Gastrocnemius medialis (tissue), 4 donors: ENCODE measurements around the gene WDFY4.

Source experiments
- CTCF ChIP-seq, 5 experiments: fragments of 450-650 bp in 3 of 5; fragments of 200-600 bp in 2 of 5; sonication (generic) in 2 of 5; IDR thresholded peaks in 4 of 5; conservative IDR thresholded peaks in 1 of 5; 1 replicate in 4 of 5; 2 replicates in 1 of 5; pipeline ENCODE4 v1.5.1; 2016 to 2019; ENCODE audit warnings: antibody characterized with exemption in 5 of 5, mild to moderate bottlenecking in 3 of 5, moderate library complexity in 3 of 5
- POLR2A ChIP-seq, 2 donors: fragments of 450-650 bp; IDR thresholded peaks; one replicate each; pipeline ENCODE4 v1.6.1; 2017; ENCODE audit warnings: antibody characterized with exemption in 2 of 2, mild to moderate bottlenecking in 2 of 2, moderate library complexity in 2 of 2

- no peak for TF ChIP-seq CTCF (IDR thresholded peaks at IDR 0.05 in 4 of 5, conservative IDR thresholded peaks at IDR 0.05 in 1 of 5)
- no peak for TF ChIP-seq POLR2A (IDR thresholded peaks at IDR 0.05)
Observed at GRCh38 chr10:48813291-48813690, 128.6 kb downstream of the WDFY4 start.
